Measurements from ENCODE around the gene SLC22A17.
A peak's percentile ranks its signal among the peaks of the same experiment; 100 is the strongest.
"Not testable (repeated sequence)": the region's sequence is repeated elsewhere in the genome, so short reads cannot be mapped to it uniquely, and the experiment has no call there.

The SLC22A17 gene

DNA sequence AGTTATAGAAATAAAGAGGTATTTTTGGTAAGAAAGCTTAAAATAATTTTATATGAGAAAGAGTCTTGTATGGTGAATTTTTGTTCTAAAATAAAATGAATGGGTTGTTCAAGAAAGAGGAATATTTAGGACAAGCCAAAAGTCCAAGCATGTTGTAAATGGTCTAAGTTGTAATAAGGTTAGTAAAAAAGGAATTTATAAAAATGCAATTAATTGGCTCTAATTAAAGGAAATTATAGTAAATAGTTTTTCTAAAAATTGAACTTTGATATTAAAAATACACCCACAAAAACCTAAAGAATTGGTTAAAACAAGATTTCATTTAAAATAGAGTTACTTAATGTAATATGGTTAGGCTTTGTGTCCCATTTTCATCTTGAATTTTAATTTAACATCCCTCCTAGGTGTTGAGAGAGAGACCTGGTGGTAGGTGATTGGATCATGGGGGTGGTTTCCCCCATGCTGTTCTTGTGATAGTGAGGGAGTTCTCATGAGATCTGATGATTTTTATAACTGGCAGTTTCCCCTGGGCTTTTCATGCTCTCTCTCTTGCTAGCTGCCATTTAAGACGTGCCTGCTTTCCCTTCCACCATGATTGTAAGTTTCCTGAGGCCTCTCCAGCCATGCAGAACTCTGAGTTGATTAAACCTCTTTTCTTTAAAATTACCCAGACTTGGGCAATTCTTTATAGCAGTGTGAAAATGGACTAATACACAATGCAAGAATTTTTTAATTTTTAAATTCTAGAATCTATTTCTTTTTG is 13.0 kb downstream of the SLC22A17 start:
- no peak for DNase-seq (ENCODE audit: low spot score)

DNA sequence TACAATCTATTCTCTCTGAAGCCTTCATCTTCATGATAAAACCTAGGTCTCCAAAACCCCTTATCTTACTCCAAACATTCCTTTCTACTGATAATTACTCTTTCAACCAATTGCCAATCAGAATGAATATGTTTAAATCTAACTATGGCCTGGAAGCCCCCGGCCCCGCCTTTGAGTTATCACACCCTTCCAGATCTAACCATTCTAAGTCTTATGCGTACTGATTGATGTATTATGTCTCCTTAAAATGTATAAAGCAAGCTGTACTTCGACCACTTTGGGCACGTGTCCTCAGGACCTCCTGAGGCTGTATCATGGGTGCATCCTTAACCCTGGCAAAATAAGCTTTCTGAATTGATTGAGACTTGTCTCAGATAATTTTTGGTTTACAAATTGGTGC is 17.1 kb downstream of the SLC22A17 start:
- DNase-seq (ENCODE audit: low spot score) = no peak

DNA sequence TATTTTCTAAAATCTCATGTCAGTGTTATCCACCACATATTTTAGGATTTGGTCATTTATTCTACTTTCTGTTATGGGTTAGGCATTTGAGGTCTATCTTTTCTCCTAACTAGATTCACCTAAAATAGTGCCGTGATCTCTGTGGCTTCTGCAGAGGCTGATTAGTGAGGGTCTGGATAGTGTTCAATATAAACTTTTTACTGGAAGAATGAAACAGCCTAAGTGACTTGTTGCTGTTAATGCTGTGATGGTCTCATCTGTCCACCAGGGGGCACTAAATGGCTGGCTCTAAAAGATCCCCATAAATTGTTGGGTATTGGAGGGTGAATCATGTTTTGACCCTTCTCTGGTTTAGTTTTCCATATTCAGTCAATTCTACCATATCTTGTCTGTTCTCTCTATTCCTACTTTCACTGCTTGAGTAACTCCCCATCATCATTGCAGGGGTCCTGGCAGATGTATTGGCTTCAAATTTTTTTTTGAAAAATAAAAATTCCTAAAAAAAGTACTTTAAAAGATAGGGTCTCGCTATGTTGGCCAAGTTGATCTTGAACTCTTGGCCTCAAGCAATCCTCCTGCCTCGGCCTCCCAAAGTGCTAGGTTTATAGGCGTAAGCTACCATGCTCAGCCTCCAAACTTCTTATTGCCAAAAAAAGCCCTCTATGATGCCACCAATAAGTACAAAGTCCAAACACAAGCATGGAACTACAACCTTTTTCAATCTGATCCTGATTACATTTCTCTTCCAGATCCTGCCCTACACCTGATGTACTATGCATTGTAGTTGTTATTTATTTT is 24.5 kb downstream of the SLC22A17 start:
- DNase-seq (ENCODE audit: low spot score) = peak; percentile 77

DNA sequence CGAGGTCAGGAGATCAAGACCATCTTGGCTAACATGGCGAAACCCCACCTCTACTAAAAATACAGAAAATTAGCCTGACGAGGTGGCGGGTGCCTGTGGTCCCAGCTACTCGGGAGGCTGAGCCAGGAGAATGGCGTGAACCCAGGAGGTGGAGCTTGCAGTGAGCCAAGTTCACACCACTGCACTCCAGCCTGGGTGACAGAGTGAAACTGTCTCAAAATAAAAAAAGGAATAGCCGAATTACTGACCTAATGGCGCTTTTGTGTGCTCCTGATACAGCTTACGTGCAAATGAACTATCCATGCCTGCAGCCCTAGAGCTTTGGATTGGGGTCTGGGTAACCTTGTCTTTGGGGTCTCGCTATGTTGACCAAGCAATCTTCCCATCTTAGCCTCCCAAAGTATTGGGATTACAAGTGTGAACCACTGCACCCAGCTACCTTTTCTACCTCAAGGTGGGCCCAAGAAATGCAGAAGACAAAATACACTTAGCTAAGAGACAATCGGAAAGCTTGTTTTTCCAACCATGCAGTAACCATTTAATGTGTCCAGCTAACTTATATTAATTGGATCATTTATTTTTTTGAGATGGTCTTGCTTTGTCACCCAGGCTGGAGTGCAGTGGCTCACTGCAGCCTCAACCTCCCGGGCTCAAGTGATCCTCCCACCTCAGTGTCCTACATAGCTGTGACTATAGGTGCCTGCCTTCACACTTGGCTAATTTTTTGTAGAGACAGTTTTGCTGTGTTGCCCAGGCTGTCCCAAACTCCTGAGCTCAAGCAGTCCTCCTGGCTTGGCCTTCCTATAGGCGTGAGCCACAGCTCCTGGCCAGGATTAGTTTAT is 26.0 kb downstream of the SLC22A17 start:
- DNase-seq (ENCODE audit: low spot score) = no peak

DNA sequence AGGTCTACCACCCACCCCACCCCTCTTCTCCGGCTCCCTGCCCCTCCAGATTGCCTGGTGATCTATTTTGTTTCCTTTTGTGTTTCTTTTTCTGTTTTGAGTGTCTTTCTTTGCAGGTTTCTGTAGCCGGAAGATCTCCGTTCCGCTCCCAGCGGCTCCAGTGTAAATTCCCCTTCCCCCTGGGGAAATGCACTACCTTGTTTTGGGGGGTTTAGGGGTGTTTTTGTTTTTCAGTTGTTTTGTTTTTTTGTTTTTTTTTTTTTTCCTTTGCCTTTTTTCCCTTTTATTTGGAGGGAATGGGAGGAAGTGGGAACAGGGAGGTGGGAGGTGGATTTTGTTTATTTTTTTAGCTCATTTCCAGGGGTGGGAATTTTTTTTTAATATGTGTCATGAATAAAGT is 26.9 kb downstream of the SLC22A17 start:
- DNase-seq (ENCODE audit: low spot score) = not testable (repeated sequence)

DNA sequence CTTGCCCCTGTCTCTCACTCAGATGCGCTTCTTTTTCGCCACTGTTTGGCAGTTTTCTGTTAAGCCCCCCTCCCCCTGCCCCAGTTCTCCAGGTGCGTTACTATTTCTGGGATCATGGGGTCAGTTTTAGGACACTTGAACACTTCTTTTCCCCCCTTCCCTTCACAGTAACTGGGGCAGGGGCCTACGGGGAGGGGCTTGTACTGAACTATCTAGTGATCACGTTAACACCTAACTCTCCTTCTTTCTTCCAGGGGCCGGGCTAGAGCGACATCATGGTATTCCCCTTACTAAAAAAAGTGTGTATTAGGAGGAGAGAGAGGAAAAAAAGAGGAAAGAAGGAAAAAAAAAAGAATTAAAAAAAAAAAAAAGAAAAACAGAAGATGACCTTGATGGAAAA is 27.7 kb downstream of the SLC22A17 start:
- DNase-seq (ENCODE audit: low spot score) = no peak

DNA sequence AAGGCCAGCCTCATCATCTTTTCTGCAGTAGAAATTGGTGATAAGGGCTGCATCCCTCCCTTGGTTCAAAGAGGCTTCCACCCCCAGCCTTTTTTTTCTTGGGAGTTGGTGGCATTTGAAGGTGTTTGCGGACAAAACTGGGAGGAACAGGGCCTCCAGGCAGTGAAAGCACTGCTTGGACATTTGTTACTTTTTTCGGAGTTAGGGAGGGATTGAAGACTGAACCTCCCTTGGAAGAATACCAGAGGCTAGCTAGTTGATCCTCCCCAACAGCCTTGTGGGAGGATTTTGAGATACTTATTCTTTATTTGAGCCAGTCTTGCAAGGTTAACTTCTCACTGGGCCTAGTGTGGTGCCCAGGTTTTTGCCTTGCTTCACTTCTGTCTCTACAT is 28.2 kb downstream of the SLC22A17 start:
- DNase-seq (ENCODE audit: low spot score) = no peak

DNA sequence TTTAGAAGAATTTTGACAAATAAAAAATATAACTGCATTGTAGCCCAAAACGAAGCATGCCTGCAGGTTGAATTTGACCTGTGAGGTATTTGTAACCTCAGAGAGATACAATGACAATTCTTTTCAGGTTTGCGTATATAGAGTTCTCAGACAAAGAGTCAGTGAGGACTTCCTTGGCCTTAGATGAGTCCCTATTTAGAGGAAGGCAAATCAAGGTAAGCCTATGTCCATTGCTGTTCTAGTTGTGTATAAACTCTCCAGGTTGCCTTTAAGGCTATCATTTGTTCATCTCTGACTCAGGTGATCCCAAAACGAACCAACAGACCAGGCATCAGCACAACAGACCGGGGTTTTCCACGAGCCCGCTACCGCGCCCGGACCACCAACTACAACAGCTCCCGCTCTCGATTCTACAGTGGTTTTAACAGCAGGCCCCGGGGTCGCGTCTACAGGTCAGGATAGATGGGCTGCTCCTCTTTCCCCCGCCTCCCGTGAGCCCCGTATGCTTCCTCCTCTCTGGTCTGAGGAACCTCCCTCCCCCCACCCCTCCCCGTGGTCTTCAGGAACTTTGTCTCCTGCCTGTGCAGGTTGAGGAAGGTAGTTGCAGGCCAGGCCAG is 28.7 kb downstream of the SLC22A17 start:
- no peak for DNase-seq (ENCODE audit: low spot score)

DNA sequence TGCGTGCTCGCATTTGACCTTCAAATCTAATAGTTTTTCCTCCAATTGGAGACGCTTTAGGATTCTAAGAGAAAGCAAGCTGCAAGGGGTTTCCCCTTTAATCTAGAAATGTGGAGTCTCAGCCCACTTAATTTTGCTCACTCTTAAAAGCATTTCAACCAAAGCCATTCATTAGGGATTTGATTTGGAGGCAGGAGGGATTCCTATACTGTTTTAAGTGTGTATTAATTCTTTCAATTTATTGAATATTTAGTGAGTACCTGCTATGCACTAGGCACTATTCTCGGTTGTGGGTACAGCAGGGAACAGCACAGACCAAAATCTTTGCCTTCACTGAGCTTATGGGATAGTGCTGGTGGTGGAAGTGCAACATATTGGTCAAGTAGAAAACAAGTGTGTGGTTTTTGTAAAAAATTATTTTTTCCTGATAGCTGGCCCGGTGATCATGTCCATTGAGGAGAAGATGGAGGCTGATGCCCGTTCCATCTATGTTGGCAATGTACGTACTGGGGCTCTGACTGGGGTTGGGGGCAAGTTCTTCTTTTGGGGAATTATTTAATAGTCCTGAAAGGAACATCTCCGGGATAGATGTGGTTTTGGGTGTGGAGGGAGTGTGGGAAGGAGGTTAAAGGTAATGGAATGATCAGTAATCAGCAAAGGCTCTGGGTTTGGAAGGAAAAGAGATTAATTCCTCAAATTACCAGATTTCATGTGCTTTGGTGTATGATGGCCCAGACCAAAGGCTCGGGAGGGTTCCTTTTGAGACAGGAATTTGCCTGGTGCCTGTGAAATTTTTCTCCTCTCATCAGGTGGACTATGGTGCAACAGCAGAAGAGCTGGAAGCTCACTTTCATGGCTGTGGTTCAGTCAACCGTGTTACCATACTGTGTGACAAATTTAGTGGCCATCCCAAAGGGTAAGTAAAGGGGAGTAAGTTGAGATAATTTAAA is 29.8 kb downstream of the SLC22A17 start:
- no peak for DNase-seq (ENCODE audit: low spot score)

DNA sequence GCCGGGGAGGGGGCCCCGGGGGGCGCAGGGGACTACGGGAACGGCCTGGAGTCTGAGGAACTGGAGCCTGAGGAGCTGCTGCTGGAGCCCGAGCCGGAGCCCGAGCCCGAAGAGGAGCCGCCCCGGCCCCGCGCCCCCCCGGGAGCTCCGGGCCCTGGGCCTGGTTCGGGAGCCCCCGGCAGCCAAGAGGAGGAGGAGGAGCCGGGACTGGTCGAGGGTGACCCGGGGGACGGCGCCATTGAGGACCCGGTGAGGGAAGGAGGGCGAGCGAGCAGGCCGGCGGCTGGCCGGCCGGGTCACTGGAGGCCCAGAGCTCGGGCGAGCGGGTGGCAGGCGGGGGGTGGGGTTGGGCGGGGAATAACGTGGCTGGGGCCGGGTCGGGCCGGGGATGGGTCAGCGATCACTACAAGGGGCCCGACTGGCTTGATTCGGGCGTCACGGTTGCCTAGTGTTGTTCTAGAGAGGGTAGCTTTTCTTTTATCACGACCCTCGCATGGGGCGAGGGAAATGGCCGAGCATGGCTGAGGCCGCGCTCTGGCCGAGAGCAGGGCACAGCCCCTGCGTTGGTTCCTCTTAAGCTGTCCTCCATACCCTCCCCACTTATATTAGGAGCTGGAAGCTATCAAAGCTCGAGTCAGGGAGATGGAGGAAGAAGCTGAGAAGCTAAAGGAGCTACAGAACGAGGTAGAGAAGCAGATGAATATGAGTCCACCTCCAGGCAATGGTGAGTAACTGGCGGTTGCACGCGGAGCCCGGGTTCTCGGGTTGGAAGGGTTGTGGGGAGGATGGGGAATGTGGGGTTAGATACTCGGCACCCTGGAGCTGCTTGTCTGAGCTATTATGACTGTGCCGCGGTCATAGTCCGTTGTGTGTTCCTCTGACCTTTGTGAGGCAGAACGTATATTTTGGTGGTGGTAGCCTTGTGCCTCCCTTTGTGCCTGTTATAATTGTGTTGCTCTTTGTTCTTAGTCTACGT is 30.8 kb downstream of the SLC22A17 start:
- DNase-seq (ENCODE audit: low spot score) = peak; percentile 51

DNA sequence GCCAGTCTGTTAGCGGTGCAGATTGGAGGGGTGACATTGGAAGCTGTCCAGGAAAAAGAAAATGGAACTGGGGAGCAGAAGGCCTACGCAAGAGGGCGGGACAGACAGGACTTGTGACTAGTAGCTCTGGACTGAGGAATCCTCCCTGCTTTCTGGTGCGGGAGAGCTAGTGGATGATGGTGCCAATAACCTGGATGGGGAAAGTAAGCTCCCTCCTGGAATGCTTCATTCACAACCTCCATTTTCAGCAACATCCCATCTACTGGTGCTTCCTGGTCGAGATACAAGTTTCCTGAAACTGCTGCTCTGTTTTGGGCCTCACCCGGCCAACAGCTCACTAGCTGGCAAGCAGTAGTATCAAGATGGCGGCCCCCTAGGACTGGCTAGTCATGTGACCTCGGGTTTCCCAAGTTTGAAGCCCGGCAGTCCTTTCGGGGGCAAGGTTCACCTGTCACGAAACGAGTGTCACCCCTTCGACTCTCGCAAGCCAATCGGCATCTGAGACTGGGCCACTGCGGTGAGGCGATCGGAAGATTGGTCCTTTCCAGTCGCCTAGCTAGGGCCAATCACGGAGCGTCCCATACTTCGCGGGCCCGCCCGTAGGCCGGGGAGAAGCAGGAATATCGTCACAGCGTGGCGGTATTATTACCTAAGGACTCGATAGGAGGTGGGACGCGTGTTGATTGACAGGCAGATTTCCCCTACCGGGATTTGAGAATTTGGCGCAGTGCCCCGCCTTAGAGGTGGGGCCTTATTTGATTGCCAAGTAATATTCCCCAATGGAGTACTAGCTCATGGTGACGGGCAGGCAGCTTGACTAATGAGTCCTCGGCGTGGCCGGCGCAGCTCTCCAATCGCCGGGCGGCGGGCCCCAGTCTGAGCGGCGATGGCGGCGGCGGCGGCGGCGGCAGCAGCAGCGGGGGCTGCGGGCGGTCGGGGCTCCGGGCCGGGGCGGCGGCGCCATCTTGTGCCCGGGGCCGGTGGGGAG is 31.8 kb downstream of the SLC22A17 start, which contains the start of gene PABPN1:
PABPN1 (plus strand) TSS at position 874 of the 988 bp plus-strand sequence; CDS start at position 887, 13 bp downstream.
- peak; percentile 99 for DNase-seq (ENCODE audit: low spot score)

DNA sequence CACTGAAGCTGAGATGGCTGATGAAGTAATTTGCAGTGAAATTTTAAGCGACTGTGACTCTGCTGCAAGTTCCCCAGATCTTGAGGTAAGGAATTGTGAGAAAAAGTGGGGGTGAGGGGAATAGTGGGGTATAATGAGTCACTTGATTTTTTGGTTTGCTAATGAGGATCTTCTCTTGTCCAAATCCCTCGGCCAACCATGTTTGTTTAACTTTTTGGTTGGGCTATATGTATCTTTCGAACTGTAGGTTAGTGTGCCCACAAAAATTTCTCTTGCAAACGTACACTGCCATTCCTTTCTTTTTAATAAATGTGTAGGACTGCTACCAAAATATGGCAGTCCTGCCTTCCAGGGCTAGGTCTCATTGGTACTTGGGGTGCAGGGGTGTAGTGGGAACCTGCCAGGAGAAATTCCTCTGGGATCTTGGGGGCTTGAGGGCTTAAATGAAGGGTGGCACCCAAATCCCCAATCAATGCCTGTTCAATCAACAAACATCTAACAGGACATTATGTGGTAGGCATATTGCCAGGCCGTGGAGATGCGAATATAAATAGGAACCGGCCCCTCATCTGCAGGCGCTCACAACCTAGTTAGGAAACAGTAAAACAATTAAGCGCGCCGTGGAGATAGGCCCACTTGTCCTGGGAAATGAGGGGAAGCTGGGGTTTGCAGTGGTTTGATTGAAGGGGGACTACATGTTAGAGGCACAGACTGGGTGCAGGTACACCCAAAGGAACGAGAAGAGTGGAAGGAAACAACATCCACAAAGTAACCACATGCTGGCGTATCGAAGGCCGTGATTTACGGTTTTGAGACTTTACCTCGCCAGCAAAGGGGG is 32.7 kb downstream of the SLC22A17 start:
- DNase-seq (ENCODE audit: low spot score) = no peak

DNA sequence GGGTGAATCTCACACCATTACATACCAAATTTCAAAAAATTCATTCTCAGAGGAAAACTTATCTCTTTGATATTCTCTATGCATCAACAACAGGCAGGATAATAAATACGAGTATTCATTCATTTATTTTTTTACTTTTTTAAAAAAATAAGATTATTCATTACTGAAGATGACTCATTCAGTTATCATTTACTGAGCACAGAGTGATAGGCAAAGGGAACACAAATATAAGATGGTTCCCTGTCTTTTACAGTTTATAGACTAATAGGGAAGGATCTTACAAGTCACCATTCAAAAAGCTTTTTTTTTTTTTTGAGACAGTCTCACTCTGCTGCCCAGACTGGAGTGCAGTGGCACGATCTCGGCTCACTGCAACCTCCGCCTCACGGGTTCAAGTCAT is 36.4 kb downstream of the SLC22A17 start:
- no peak for DNase-seq (ENCODE audit: low spot score)

DNA sequence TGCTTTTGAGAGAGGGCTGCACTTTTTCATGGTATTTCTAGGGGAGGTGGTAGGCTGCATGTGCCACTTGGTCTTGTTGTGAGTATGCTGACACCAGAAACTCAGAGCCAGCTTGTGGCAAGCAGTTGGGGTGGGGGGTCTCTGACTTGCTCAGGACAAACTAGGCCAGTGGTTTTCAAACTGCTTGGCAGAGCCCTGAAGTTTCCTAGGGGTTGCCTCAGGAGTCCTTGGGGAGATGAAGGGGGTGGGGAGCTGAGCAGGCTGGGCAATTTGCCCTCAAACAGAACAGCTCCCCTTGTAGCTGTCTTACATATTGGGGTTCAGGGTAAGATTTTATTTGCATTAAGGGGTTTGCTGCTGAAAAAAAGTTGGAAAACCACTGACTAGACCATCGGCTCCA is 42.1 kb downstream of the SLC22A17 start:
- DNase-seq (ENCODE audit: low spot score) = no peak

DNA sequence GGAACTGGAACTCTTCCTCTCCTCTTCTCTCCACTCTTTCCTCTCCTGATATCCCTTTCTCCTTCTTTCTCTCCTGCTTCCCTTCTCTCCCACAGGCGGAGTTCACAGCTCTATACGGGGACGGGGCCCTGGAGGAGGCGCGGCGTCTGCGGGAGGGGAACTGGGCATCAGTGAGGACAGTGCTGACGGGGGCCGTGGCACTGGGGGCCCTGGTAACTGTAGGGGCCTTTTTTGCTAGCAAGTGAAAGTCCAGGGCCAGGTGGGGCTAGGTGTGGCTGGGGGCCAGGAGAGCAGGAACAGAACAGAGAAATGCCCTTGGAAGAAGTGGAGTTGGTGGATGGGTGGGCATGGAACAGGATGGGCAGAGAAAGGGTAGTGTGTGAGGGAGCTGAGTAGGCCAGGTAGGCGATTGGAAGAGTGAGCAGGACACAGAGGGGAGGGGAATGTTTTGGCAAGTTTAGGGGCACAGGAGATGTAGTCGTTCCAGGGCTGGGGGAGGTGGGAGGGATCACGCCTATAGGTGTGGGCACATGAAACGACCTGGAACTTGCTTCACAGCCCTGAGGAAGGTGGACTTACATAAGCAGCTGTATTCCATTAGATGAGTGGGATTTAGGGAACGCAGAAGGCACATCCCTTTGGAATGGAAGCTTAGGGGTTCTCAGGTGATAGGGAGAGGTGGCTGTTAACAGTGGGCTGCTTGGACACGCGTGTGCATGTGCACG is 43.8 kb downstream of the SLC22A17 start:
- DNase-seq (ENCODE audit: low spot score) = no peak
